ENCODE results near the gene RNF213. TPM values are rescaled to one million over a fixed set of nuclear protein-coding genes. Genes with fewer than 3 reads are reported as not detected.

Gene RNF213
- total RNA-seq, 1 experiment from 2014 or later: 44.5 TPM

DNA sequence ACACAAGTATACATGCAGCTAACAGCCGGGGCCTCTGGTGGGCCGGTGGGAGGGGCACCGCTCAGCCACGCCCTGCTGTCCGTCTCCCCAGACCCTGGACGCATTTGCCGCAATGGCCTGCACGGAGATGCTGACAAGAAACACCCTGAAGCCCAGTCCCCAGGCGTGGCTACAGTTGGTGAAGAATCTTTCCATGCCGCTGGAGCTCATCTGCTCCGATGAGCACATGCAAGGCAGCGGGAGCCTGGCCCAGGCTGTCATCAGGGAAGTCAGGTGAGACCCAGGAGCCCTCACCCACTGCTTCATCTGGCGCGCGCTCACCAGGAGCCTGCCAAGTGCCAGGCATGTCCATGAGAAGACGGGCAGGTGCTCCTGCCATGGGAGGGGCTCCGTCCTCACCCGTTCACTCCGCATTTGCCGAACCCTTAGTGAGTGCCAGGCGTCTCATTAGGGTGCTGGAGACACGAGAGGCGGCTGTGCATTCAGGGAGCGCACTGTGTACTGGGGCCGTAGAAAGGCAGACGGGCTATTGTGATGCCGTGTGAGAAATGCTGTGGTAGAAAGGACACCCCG, 103.0 kb downstream of the RNF213 start:
- H3K79me2 ChIP-seq (ENCODE audit: insufficient read depth, low read length): no peaks in the 10 kb centered on the region
- BruUV-seq (replicated peaks): no TSS peak
- ChIA-PET POLR2A (no interaction called here), RAD21 (ENCODE audit: low non-redundant PET in 1 of 2, low total read pairs in 2 of 2, uncharacterized antibody in 2 of 2, unreplicated experiment in 2 of 2) (no interaction called here), CTCF (interaction anchor here (1.2 to 1.8 kb wide), 2 partner anchors 262 to 355 kb away, joined by 3 to 4 read pairs; partner anchors contain the start of gene GAA)
- intact Hi-C loops (cut with micrococcal nuclease): loop anchor here (1.0 to 2.0 kb wide), 2 partner anchors 167 to 355 kb away; no protein-coding TSS in a partner anchor
- H3K4me2 ChIP-seq (ENCODE audit: low read length): no peak overlapping the region
- H3K9me3 ChIP-seq (ENCODE audit: control insufficient read depth in 1 of 2, insufficient read depth in 1 of 2, low read depth in 1 of 2, low read length in 2 of 2): peaks cover 0 to 6% of the 10 kb centered on the region in 2 experiments; a peak in 2 of 4 replicates
- no peaks in the 10 kb centered on the region for H3K27me3 ChIP-seq (ENCODE audit: insufficient read depth, low read length)
- ATAC-seq: peak; percentile 10; the same call in 1 of the 2 replicates
- H4K20me1 ChIP-seq (ENCODE audit: insufficient read depth): no peaks in the 10 kb centered on the region
- H3K9ac ChIP-seq (ENCODE audit: low read length): no peak overlapping the region
- H2AFZ ChIP-seq (ENCODE audit: low read depth, low read length, poor library complexity, severe bottlenecking): no peak overlapping the region
- TF ChIP-seq POLR2AphosphoS5 (IDR thresholded peaks at IDR 0.05; ENCODE audit: low read depth, low read length) (no peak), RAD21 (IDR thresholded peaks at IDR 0.05; ENCODE audit: low read depth) (no peak), CEBPB (IDR thresholded peaks at IDR 0.05; ENCODE audit: low read depth) (no peak), ZFX (IDR thresholded peaks at IDR 0.05) (no peak), ZNF274 (IDR thresholded peaks at IDR 0.05; ENCODE audit: low read depth, low read length) (no peak), JUND (IDR thresholded peaks at IDR 0.05) (no peak), EGR1 (IDR thresholded peaks at IDR 0.05; ENCODE audit: low read depth) (no peak), SIN3A (IDR thresholded peaks at IDR 0.05; ENCODE audit: low read depth) (no peak), EZH2 (IDR thresholded peaks at IDR 0.05) (no peak), FOSL1 (IDR thresholded peaks at IDR 0.05; ENCODE audit: low read depth) (no peak), ELF1 (IDR thresholded peaks at IDR 0.05; ENCODE audit: borderline replicate concordance, low read depth) (no peak), YY1 (IDR thresholded peaks at IDR 0.05; ENCODE audit: extremely low read depth, insufficient replicate concordance, low read depth, low read length) (no peak), SP1 (IDR thresholded peaks at IDR 0.05; ENCODE audit: low read depth) (no peak), TCF7L2 (IDR thresholded peaks at IDR 0.05; ENCODE audit: borderline replicate concordance, extremely low read depth, insufficient read depth, insufficient read length) (no peak), CBX3 (IDR thresholded peaks at IDR 0.05; ENCODE audit: low read depth) (no peak), POLR2A (IDR thresholded peaks at IDR 0.05; ENCODE audit: borderline replicate concordance, extremely low read depth, insufficient read depth, insufficient read length) (no peak), EZH2phosphoT487 (IDR thresholded peaks at IDR 0.05; ENCODE audit: borderline replicate concordance) (no peak)
- TF ChIP-seq, protein P1, sequence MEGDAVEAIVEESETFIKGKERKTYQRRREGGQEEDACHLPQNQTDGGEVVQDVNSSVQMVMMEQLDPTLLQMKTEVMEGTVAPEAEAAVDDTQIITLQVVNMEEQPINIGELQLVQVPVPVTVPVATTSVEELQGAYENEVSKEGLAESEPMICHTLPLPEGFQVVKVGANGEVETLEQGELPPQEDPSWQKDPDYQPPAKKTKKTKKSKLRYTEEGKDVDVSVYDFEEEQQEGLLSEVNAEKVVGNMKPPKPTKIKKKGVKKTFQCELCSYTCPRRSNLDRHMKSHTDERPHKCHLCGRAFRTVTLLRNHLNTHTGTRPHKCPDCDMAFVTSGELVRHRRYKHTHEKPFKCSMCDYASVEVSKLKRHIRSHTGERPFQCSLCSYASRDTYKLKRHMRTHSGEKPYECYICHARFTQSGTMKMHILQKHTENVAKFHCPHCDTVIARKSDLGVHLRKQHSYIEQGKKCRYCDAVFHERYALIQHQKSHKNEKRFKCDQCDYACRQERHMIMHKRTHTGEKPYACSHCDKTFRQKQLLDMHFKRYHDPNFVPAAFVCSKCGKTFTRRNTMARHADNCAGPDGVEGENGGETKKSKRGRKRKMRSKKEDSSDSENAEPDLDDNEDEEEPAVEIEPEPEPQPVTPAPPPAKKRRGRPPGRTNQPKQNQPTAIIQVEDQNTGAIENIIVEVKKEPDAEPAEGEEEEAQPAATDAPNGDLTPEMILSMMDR (IDR thresholded peaks at IDR 0.05 in 2 of 3, conservative IDR thresholded peaks at IDR 0.05 in 1 of 3; ENCODE audit: borderline replicate concordance in 1 of 3, insufficient read depth in 1 of 3, low read depth in 2 of 3, low read length in 2 of 3): no peak
- DNase-seq (ENCODE audit: low read depth, low spot score): no peak
- H3K4me3 ChIP-seq (replicated peaks in 1 of 2; ENCODE audit: low read depth in 1 of 2, low read length in 2 of 2): no peak overlapping the region
- no peaks in the 10 kb centered on the region for H3K9me2 ChIP-seq (ENCODE audit: insufficient read depth)
- no peaks in the 10 kb centered on the region for H3K4me1 ChIP-seq (ENCODE audit: control insufficient read depth in 1 of 2, insufficient read depth in 2 of 2, low read length in 2 of 2)
- H3K36me3 ChIP-seq (ENCODE audit: control insufficient read depth in 1 of 2, insufficient read depth in 2 of 2, low read length in 2 of 2): peaks cover 18 to 34% of the 10 kb centered on the region in 2 experiments
- H3K27ac ChIP-seq (ENCODE audit: low read depth, low read length): no peak overlapping the region
